ENCODE data around the gene ERO1B.

GRCh38 chr1:236253119-236253518 lies 28.6 kb downstream of the ERO1B start:
- TF ChIP-seq CTCF (IDR thresholded peaks at IDR 0.05) (no peak), FOXM1 (IDR thresholded peaks at IDR 0.05; ENCODE audit: low read depth) (no peak), NRF1 (IDR thresholded peaks at IDR 0.05; ENCODE audit: low read depth, low read length) (no peak), MXI1 (IDR thresholded peaks at IDR 0.05; ENCODE audit: low read depth, low read length) (no peak), FOXJ3 (CRISPR knock-in tag; IDR thresholded peaks at IDR 0.05) (no peak)

All from SK-N-SH (cell line).